Caco-2 (cell line): ENCODE data around the gene NUDCD3. TPM values are rescaled to one million over a fixed set of nuclear protein-coding genes. Genes with fewer than 3 reads are reported as not detected.

Source experiments
- BruUV-seq: library from RNA; stranded (reverse); fragments of 400-500 nt; replicated peaks from 2 replicates; lab custom pipeline; 2021; lab: Mats Ljungman, UMichigan
- CTCF ChIA-PET: fragments of 300-600 bp; sonication (Branson Sonifier 250); formaldehyde crosslinking; loops from one replicate; lab custom pipeline; 2022; ENCODE audit warnings: antibody characterized with exemption; lab: Charles Lee
- POLR2A ChIA-PET: fragments of 300-600 bp; sonication (Branson Sonifier 250); formaldehyde crosslinking; loops from one replicate; lab custom pipeline; 2022; ENCODE audit warnings: antibody characterized with exemption; lab: Charles Lee
- DNase-seq, 2 experiments: peaks; one replicate each; pipeline versions ENCODE4 v3.0.0 to v3.0.0-alpha.2; 2020 to 2022
- H3K27me3 ChIP-seq: replicated peaks from 2 replicates; pipeline ENCODE4 v1.6.0; 2011; ENCODE audit warnings: low read length; ENCODE audit not compliant: control insufficient read depth, insufficient read depth
- H3K36me3 ChIP-seq: 2 replicates; pipeline ENCODE4 v1.5.1; 2011; ENCODE audit warnings: low read length; ENCODE audit not compliant: control insufficient read depth, insufficient read depth
- H3K4me1 ChIP-seq: fragments of 250-450 bp; sonication (Bioruptor Pico); 2 replicates; pipeline ENCODE4 v1.5.1; 2020; ENCODE audit warnings: mild to moderate bottlenecking
- H3K4me3 ChIP-seq: 2 replicates; pipeline ENCODE4 v1.5.1; 2011; ENCODE audit warnings: low read depth, mild to moderate bottlenecking, control low read depth, low read length
- H3K9me3 ChIP-seq: fragments of 250-450 bp; sonication (Bioruptor Pico); 2 replicates; pipeline ENCODE4 v1.5.1; 2020; ENCODE audit warnings: mild to moderate bottlenecking, moderate library complexity
- H3K27ac Mint-ChIP-seq: one replicate; pipeline ENCODE4 v1.8.0; 2022; ENCODE audit warnings: mixed read lengths; ENCODE audit not compliant: unreplicated experiment
- H3K27me3 Mint-ChIP-seq: one replicate; pipeline ENCODE4 v1.8.0; 2022; ENCODE audit warnings: mixed read lengths; ENCODE audit not compliant: insufficient read depth, unreplicated experiment
- H3K36me3 Mint-ChIP-seq: one replicate; pipeline ENCODE4 v1.8.0; 2022; ENCODE audit warnings: mild to moderate bottlenecking, mixed read lengths; ENCODE audit not compliant: insufficient read depth, unreplicated experiment
- H3K4me1 Mint-ChIP-seq: one replicate; pipeline ENCODE4 v1.8.0; 2022; ENCODE audit warnings: low read depth, mixed read lengths; ENCODE audit not compliant: unreplicated experiment
- H3K4me3 Mint-ChIP-seq: one replicate; pipeline ENCODE4 v1.8.0; 2022; ENCODE audit warnings: mild to moderate bottlenecking, moderate library complexity, mixed read lengths; ENCODE audit not compliant: unreplicated experiment
- H3K9me3 Mint-ChIP-seq: one replicate; pipeline ENCODE4 v1.8.0; 2022; ENCODE audit warnings: mixed read lengths; ENCODE audit not compliant: unreplicated experiment
- intact Hi-C: fragments of 100-400 bp; cut with micrococcal nuclease; formaldehyde crosslinking; loops from one replicate; pipeline ENCODE4 v1.10.0; 2022; ENCODE audit not compliant: unreplicated experiment
- total RNA-seq: library from RNA; stranded (reverse); gene quantifications from 2 replicates; pipeline ENCODE4 v1.2.3, GENCODE V29; 2022
- TF ChIP-seq, protein P1 (sequence below), 2 experiments: fragments of 200-600 bp in 1 of 2; IDR thresholded peaks; 1 replicate in 1 of 2; 2 replicates in 1 of 2; pipeline versions ENCODE4 v1.5.1 to v1.8.0; 2011 to 2022; ENCODE audit warnings: antibody characterized with exemption in 1 of 2, control low read depth in 1 of 2, inconsistent platforms in 1 of 2, low read depth in 1 of 2, low read length in 1 of 2, mild to moderate bottlenecking in 1 of 2, moderate library complexity in 1 of 2; ENCODE audit not compliant: insufficient read depth in 1 of 2, severe bottlenecking in 1 of 2, unreplicated experiment in 1 of 2

Gene NUDCD3
- total RNA-seq, 1 experiment from 2014 or later = 116 TPM

GRCh38 chr7:44401692-44402091 is 88.8 kb downstream of the NUDCD3 start:
- CTCF ChIA-PET = no interaction called here
- TF ChIP-seq, protein P1, sequence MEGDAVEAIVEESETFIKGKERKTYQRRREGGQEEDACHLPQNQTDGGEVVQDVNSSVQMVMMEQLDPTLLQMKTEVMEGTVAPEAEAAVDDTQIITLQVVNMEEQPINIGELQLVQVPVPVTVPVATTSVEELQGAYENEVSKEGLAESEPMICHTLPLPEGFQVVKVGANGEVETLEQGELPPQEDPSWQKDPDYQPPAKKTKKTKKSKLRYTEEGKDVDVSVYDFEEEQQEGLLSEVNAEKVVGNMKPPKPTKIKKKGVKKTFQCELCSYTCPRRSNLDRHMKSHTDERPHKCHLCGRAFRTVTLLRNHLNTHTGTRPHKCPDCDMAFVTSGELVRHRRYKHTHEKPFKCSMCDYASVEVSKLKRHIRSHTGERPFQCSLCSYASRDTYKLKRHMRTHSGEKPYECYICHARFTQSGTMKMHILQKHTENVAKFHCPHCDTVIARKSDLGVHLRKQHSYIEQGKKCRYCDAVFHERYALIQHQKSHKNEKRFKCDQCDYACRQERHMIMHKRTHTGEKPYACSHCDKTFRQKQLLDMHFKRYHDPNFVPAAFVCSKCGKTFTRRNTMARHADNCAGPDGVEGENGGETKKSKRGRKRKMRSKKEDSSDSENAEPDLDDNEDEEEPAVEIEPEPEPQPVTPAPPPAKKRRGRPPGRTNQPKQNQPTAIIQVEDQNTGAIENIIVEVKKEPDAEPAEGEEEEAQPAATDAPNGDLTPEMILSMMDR (IDR thresholded peaks at IDR 0.05; ENCODE audit: insufficient read depth in 1 of 2, low read depth in 1 of 2, low read length in 1 of 2, severe bottlenecking in 1 of 2, unreplicated experiment in 1 of 2) = no peak
- Mint-ChIP-seq H3K4me3 (no peak overlapping the region), H3K27me3 (no peaks in the 10 kb centered on the region), H3K4me1 (no peaks in the 10 kb centered on the region), H3K27ac (no peak overlapping the region), H3K36me3 (peaks cover 14% of the 10 kb centered on the region), H3K9me3 (no peaks in the 10 kb centered on the region)
- no TSS peak for BruUV-seq
- Histone ChIP-seq H3K4me3 (no peak overlapping the region), H3K27me3 (no peaks in the 10 kb centered on the region), H3K36me3 (peaks cover 2% of the 10 kb centered on the region), H3K9me3 (no peaks in the 10 kb centered on the region), H3K4me1 (no peaks in the 10 kb centered on the region)
- intact Hi-C loops = no loop called here
- DNase-seq = no peak
- POLR2A ChIA-PET = no interaction called here

DNA sequence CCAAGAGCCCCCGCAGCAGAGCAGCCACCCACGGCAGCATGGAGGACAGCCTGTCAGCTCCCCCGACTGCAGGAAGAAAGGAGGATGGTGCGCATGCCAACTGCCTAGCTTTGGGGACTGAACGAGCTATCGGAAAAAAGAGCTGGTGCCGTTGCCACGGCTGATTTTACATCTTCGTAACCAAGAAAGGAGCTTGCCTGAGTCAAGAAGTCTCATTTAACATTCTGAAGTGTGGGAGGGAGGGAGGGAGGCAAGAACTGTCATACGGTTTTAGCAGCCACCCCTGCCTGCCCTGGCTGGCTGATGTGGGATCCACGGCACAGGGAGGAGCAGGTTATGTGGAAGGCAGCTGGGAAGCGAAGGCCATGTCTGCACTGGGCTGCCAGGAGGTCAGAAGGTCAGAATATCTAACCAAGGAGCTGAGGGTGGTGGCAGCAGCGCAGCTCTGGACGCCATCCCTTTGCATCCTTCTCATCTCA is 90.4 kb downstream of the NUDCD3 start:
- peaks cover 14% of the 10 kb centered on the region for H3K36me3 Mint-ChIP-seq
- no peak for DNase-seq
- H3K27ac Mint-ChIP-seq = no peak overlapping the region
- POLR2A ChIA-PET = no interaction called here
- H3K27me3 Mint-ChIP-seq = no peaks in the 10 kb centered on the region
- intact Hi-C loops = no loop called here
- CTCF ChIA-PET = no interaction called here
- no TSS peak for BruUV-seq
- TF ChIP-seq, protein P1 (IDR thresholded peaks at IDR 0.05; ENCODE audit: insufficient read depth in 1 of 2, low read depth in 1 of 2, low read length in 1 of 2, severe bottlenecking in 1 of 2, unreplicated experiment in 1 of 2) = no peak
- Histone ChIP-seq H3K36me3 (peaks cover 2% of the 10 kb centered on the region), H3K4me3 (no peak overlapping the region), H3K4me1 (no peaks in the 10 kb centered on the region), H3K27me3 (no peaks in the 10 kb centered on the region), H3K9me3 (no peaks in the 10 kb centered on the region)
- no peak overlapping the region for H3K4me3 Mint-ChIP-seq
- no peaks in the 10 kb centered on the region for H3K9me3 Mint-ChIP-seq
- no peaks in the 10 kb centered on the region for H3K4me1 Mint-ChIP-seq

- Mint-ChIP-seq H3K27me3 (no peaks in the 10 kb centered on the region), H3K9me3 (no peaks in the 10 kb centered on the region), H3K4me3 (no peak overlapping the region), H3K4me1 (no peaks in the 10 kb centered on the region), H3K36me3 (peaks cover 14% of the 10 kb centered on the region), H3K27ac (no peak overlapping the region)
- TF ChIP-seq, protein P1 (IDR thresholded peaks at IDR 0.05; ENCODE audit: insufficient read depth in 1 of 2, low read depth in 1 of 2, low read length in 1 of 2, severe bottlenecking in 1 of 2, unreplicated experiment in 1 of 2) = no peak
- intact Hi-C loops = no loop called here
- H3K4me1 ChIP-seq = no peaks in the 10 kb centered on the region
- H3K9me3 ChIP-seq = no peaks in the 10 kb centered on the region
- BruUV-seq = no TSS peak
- H3K36me3 ChIP-seq = peaks cover 2% of the 10 kb centered on the region
- no peak overlapping the region for H3K4me3 ChIP-seq
- POLR2A ChIA-PET = no interaction called here
- DNase-seq = no peak
- no peaks in the 10 kb centered on the region for H3K27me3 ChIP-seq
- CTCF ChIA-PET = no interaction called here
Measured at GRCh38 chr7:44398953-44399574, 91.4 kb downstream of the NUDCD3 start.
